CD4-positive, alpha-beta T cell treated with Interferon alpha-2 for 1 hour (primary cell): ENCODE data around the gene SKI.

ENCODE experiments used
- DNase-seq, 2 donors: peaks; one replicate each; pipeline ENCODE4 v3.0.0-alpha.2; 2020 to 2022

The SKI gene

DNA sequence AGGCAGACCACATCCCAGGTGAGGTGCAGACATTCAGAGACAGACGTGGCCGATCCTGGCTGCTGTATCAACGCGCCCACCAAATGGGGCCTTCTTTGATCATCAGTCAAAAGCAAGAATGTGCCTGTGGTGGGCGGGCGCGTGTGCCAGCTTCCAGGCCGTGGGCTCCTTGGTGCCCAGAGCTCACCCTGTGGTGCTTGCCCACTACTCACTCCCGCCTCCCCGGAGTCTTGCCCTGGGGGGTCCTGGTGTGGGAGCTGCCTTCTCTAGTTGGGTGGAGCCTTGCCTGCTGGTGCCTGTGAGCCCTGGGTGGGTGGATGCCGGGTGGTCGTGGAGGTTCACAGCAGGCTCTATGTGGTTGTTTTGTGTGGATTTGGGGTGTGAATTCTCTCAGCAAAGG lies 70.6 kb downstream of the SKI start:
- DNase-seq, result no peak

DNA sequence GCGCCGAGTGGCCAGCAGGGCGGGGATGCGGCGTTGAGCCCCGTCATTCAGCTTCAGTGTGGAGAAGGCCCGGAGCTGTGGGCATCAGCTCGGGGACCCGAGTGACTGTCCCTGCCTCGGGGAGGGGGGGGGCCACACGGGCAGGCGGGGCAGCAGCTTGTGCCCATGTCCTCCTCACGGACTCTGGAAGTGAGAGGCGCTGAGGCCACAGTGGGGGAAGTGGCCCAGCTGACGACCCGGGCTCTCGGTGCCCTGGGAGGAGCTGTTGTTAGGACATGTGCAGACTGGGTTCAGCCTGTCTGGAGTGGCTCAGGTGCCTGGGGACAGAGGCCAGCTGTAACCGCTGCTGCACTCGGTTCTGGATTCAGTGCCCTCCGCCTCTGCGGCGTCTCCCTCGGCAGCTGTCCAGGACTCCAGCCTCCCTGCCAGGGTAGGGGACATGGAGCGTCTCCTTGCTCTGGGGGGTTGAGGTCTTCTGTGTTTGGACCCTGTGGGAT lies 71.1 kb downstream of the SKI start:
- peak in 1 of 2 donors; percentile 24 for DNase-seq

DNA sequence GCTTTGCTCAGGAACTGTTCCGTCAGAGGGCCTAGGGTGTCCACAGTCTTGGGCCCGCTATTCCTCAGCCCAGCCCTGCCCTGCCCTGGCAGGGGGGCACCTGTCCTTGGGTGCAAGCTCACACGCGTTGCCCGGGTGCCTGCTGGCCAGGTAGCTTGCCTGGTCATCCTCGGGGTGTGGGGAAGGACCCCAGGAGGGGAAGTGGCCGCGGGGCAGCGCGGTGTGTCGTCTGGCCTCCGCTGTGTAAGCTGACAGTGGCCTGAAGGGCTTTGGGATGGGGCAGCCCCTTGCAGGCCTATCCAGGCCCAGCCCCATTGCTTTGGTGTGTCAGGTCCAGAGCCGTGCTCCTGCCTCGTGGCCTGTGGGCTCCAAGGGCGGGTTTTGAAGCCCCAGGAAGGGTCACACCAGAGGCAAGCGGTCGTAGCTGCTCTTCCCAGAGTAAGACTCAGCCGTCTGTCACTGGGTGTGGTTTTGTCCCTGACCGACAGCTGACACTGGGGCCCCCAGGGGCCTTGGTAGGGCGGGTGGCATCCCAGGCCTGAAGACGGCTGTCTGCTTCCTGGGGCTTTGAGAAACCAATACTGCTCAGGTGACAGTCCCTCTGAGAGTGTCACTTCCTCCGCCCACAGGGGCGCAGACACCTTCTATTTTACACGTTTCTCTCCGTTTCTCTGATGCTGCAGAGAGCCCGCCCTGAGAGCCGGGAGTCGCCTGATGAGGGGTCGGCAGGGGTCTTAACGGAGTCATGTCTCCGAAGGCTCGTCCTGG lies 72.1 kb downstream of the SKI start:
- DNase-seq, result peak; percentile 85 to 89

DNA sequence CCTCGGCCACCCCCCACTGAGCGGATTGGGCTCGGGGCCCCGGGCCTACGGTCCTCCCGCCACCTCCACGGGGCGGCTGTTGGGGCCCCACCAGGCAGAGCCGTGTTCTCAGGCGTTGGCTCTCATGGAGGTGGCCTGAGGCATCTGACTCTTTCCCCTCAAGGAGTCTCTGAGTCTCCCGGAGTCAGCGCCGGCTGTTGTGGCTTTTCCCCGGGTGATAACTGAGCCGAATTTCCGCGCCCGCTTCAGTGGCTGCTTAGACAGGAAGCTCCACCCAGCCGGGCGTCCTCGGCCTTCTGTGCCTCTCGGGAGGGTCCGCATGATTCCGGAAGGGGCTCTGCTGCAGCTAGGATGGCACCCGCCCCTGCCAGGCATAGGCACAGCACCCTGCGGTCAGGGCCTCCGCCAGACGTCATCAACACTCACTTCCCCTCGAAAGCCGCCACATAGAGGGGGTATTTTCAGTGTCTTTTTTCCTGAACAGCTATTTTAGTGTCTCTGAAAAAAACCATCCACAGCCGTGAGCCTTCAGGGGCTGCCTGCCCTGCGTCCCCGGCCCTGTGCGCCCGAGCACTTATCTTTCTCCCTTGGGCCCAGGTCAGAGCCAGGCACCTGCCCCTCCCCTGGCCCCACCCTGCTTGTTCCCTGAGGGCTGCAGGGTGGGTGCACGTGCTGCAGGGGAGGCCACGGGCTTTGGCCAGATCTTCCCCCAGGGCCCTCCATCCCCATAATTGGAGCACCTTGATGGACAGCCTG lies 72.9 kb downstream of the SKI start:
- peak; percentile 94 to 97 for DNase-seq

GRCh38 chr1:2301607-2302291 lies 73.6 kb downstream of the SKI start:
- no peak for DNase-seq

DNA sequence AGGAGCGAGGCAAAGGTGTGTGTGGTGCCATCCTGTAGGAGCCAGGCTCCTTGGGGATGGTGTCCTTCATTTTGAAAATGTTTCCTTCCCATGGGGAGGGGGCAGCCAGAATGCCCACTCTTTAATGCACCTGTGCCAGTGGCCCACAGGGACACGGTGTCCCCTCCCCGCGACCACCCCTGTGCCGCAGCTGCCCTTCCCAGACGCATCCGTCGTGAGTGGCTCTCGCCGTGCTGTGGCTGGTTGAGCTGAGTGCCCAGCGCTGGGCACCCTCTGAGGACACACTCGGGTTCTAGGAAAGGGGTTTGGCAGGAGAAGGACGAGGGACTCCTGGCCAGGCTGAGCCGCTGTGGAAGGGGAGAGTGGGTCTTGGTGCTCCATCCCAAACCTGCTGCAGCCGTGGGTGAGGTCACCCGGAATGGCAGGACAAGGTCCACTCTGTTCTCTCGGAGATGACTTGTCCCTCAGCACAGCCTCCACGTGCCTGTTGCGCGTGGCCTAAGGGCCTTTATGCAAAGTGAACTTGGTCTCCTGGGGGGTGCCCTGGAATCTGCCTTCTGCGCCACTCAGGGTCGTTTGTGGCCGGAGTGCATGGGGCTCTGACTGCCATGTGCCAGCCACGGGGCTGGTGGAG lies 74.3 kb downstream of the SKI start:
- no peak for DNase-seq

- DNase-seq, result no peak
Measured at GRCh38 chr1:2303016-2303775, 75.1 kb downstream of the SKI start.

DNA sequence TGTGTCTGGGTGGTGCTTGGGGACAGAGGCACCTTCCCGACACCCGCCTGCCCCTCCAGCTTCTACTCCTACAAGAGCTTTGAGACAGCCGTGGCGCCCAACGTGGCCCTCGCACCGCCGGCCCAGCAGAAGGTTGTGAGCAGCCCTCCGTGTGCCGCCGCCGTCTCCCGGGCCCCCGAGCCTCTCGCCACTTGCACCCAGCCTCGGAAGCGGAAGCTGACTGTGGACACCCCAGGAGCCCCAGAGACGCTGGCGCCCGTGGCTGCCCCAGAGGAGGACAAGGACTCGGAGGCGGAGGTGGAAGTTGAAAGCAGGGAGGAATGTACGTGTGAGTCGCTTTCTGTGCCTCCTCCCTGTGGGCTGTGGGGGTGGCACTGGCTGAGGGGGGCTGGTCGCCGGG lies 75.7 kb downstream of the SKI start:
- no peak for DNase-seq

- DNase-seq, result no peak
Measured at GRCh38 chr1:2304282-2304681, 76.2 kb downstream of the SKI start.

DNA sequence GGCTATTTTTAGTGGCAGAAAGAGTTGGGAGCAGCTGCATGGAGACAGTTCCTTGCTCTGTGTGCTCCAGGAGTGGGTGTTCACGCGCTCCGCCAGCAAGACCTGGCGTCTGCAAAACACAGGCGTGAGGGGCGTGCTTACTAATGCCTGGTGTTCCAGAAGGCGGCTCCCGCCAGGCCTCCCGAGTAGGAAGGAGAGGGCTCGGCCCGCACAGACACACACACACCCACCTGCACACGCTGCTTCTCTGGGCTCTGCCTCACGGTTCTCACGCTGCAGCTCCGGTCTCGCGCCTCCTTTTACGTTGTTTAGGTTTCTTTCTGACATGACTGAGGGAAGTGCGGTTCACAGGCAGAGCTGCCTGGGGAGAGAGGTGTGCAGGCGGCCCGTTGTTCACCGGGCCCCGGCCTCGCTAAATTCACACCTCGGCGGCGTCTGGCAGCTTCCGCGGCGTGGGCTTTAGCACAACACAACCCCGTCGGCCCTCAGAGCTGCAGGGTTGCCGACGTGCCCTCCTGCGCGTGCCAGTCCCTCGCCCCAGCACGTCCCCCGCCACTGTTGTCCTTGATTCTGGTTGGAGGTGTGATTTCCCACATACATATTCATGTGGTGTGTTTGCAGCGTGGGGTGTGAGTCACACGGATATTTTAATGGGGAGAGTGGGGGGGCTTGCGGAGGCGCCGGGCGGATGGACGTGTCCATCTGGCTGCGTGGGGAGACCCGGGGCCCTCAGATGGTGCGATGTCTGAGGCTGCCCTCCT lies 77.0 kb downstream of the SKI start:
- peak in 1 of 2 donors; percentile 47 for DNase-seq

DNA sequence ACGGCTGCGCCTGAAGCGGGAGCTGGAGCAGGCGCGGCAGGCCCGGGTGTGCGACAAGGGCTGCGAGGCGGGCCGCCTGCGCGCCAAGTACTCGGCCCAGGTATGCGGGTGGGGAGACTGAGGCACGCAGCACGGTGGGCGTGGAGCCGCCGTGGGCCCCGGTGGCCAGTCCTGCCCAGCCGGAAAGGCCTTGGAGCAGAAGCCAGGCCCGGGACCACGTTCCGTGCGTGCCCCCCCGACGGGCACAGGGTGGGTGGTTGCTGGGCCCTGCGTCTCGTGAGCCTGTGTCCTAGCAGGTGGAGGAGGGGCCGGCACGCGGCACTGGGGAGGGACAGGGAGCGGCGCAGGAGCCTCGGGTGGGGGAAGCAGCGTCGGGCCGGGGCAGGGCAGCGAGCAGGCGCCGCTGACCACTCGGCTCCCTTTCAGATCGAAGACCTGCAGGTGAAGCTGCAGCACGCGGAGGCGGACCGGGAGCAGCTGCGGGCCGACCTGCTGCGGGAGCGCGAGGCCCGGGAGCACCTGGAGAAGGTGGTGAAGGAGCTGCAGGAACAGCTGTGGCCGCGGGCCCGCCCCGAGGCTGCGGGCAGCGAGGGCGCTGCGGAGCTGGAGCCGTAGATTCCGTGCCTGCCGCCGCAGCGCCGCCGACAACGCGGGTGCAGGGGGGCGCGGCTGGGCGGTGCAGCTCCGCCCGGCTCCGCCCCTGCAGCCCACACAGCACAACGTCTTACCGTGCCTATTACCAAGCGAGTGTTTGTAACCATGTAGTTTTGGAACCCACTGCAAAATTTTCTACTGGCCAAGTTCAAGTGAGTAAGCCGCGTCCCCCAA lies 78.2 kb downstream of the SKI start:
- no peak for DNase-seq

DNA sequence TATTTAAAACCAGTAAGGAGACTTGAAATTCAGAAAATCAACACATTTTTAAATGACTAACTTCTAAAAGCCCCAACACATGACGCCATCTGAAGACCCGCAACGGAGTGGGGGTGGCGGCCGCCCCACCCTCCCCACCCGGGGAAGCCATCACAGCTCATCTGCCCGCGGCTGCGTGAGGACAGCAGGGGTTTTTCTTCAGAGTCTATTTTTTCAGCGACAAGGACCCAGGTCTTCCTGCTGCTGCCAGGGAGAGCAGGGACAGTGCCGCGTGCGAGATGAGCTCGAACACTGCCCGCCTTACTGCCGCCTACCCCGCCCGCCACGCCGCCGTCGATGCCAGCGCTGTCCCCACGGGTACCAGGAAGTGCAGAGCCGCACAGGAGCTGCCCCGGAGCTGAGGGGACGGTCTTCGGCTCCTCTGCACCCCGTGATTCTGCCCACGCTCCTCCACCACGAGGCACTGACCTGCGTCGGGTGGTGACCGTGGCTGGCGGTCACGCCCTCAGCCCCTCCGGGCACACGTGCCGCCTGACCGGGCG lies 79.0 kb downstream of the SKI start:
- no peak for DNase-seq

- no peak for DNase-seq
Measured at GRCh38 chr1:2307972-2308371, 79.9 kb downstream of the SKI start.

DNA sequence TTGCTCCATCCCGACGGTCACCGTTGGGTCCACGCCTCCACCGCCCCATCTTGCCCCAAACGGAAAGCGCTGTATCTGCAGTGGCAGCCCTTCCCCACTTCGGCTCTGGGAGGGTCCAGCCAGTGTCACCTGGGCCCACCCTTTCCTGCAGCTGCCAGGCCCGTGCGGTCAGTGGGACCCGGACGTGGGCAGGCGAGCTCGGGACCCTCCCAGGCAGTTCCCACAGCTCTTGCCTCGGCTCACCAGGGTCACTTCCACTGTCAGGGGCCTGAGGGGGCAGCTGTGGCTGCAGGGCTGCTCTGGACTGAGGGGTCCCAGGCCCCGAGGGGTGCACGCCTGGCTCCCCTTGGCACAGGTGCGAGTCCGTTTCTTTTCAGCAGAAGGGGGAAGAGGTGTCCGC lies 80.7 kb downstream of the SKI start:
- DNase-seq, result no peak

DNA sequence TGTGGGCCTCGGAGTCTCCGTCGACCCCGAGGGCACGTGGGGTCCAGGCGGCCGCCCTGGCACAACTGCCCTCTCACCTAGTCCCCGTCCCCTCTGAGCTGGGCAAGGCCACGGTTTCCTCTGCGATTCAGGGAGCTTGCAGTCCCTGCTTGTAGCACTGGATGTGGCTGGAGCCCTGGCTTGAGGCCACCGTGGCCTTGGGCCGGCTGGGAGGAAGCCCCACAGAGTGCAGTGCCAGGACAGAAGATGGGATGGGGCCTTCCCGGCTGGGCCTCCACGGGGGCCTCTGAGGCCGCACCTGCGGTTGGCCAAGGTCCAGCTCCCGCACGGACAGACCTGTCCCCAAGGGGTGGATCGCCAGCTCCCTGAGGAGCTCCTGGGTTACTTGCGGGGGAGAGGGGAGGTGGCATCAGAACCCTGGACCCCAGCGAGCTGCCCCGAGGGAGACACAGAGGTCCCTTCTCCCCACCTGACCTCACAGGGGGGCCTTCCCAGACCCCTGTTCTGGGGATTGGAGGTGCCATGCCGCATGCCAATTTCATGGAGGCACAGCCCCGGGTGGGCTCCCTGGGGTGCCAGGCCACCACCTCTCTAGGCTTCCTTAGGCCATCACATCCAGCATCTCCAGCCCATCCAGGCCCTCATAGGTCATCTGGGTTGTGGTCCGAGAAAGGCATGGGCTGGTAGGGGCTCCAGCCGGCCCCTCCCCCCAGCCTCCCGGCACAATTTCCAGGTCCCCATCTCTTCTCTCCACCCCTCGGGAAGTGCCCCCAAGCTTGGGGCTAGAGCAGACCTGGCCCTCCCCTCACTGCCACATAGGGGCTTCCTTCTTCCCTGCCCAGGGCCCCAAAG lies 82.4 kb downstream of the SKI start:
- DNase-seq, result no peak

- peak; percentile 62 to 65 for DNase-seq
Measured at GRCh38 chr1:2311184-2312032, 83.3 kb downstream of the SKI start.

DNA sequence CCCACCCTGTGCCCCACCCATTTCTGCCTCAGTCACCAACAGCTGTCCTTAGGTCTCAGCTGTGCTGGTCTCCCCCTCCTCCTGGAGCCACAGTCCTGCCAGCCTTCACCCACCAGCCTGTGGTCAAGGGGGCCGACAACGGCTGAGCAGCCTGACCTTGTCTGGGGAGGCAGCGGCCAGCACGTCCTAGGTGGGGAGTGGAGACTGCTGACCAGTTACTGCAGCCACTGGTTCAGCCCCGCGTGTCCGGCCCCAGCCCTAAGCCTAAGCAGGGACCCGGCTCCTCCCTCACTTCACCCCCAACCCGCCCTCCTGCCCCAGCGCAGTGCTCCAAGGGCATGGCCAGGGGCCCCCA lies 84.0 kb downstream of the SKI start:
- no peak for DNase-seq

- no peak for DNase-seq
Measured at GRCh38 chr1:2312515-2313301, 84.6 kb downstream of the SKI start.
